ENCODE data around the gene MIS12.

- TF ChIP-seq, protein P1, sequence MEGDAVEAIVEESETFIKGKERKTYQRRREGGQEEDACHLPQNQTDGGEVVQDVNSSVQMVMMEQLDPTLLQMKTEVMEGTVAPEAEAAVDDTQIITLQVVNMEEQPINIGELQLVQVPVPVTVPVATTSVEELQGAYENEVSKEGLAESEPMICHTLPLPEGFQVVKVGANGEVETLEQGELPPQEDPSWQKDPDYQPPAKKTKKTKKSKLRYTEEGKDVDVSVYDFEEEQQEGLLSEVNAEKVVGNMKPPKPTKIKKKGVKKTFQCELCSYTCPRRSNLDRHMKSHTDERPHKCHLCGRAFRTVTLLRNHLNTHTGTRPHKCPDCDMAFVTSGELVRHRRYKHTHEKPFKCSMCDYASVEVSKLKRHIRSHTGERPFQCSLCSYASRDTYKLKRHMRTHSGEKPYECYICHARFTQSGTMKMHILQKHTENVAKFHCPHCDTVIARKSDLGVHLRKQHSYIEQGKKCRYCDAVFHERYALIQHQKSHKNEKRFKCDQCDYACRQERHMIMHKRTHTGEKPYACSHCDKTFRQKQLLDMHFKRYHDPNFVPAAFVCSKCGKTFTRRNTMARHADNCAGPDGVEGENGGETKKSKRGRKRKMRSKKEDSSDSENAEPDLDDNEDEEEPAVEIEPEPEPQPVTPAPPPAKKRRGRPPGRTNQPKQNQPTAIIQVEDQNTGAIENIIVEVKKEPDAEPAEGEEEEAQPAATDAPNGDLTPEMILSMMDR (IDR thresholded peaks at IDR 0.05), result no peak
- no peak for TF ChIP-seq POLR2AphosphoS5 (IDR thresholded peaks at IDR 0.05)
- TF ChIP-seq POLR2A (IDR thresholded peaks at IDR 0.05), result no peak
Observed at GRCh38 chr17:5536866-5537650, 50.7 kb downstream of the MIS12 start.
